Measurements from ENCODE around the gene METTL21A. TPM values are rescaled to one million over a fixed set of nuclear protein-coding genes. Genes with fewer than 3 reads are reported as not detected.
A peak's percentile ranks its signal among the peaks of the same experiment; 100 is the strongest.

METTL21A gene
- total and polyA plus RNA-seq, 2 experiments from 2014 or later = 22.0 to 23.3 TPM

- 93 to 97% methylated on average over 8 of the region's 8 CpGs for WGBS, 2 experiments (ENCODE audit: low coverage in 1 of 2, low lambda C conversion rate in 2 of 2, missing lambda C conversion rate in 2 of 2)
- H4K20me1 ChIP-seq (ENCODE audit: insufficient read depth) = no peaks in the 10 kb centered on the region
- H3K9me2 ChIP-seq (ENCODE audit: insufficient read depth) = no peaks in the 10 kb centered on the region
- TF ChIP-seq EZH2 (IDR thresholded peaks at IDR 0.05; ENCODE audit: insufficient read depth, poor library complexity, severe bottlenecking) (no peak), EZH2phosphoT487 (IDR thresholded peaks at IDR 0.05; ENCODE audit: insufficient read depth, low read depth) (no peak)
- no peaks in the 10 kb centered on the region for H3K9me3 ChIP-seq (ENCODE audit: low read depth)
- H3F3A ChIP-seq (ENCODE audit: insufficient read depth) = peaks cover 17% of the 10 kb centered on the region; the same call in 1 of the 2 replicates
- peak overlapping the region; percentile 18 for H3K27ac ChIP-seq
- H3K27me3 ChIP-seq (replicated peaks; ENCODE audit: insufficient read depth) = no peaks in the 10 kb centered on the region
- no peak overlapping the region for H3K4me3 ChIP-seq
- H3K36me3 ChIP-seq (ENCODE audit: low read depth) = no peaks in the 10 kb centered on the region
- H3K4me1 ChIP-seq (ENCODE audit: insufficient read depth) = peaks cover 13% of the 10 kb centered on the region
- no peak overlapping the region for H2AFZ ChIP-seq
- peak overlapping the region; percentile 18 for H3K4me2 ChIP-seq (ENCODE audit: unreplicated experiment)
- H3K9ac ChIP-seq = no peak overlapping the region
- peak; percentile 81 for DNase-seq
- in situ Hi-C loops (cut with MboI) = no loop called here
- H3K79me2 ChIP-seq (ENCODE audit: insufficient read depth) = no peaks in the 10 kb centered on the region
Observed at GRCh38 chr2:207632575-207633493, 7.6 kb upstream of the METTL21A start.

- TF ChIP-seq EZH2phosphoT487 (IDR thresholded peaks at IDR 0.05; ENCODE audit: insufficient read depth, low read depth) (no peak), EZH2 (IDR thresholded peaks at IDR 0.05; ENCODE audit: insufficient read depth, poor library complexity, severe bottlenecking) (no peak)
- Histone ChIP-seq H4K20me1 (ENCODE audit: insufficient read depth) (no peaks in the 10 kb centered on the region), H3K4me2 (ENCODE audit: unreplicated experiment) (no peak overlapping the region), H3F3A (ENCODE audit: insufficient read depth) (peaks cover 25% of the 10 kb centered on the region; the same call in 1 of the 2 replicates), H3K36me3 (ENCODE audit: low read depth) (no peaks in the 10 kb centered on the region), H3K9me2 (ENCODE audit: insufficient read depth) (no peaks in the 10 kb centered on the region), H3K27me3 (replicated peaks; ENCODE audit: insufficient read depth) (no peaks in the 10 kb centered on the region), H2AFZ (no peak overlapping the region), H3K9ac (no peak overlapping the region), H3K79me2 (ENCODE audit: insufficient read depth) (no peaks in the 10 kb centered on the region), H3K27ac (no peak overlapping the region), H3K9me3 (ENCODE audit: low read depth) (no peaks in the 10 kb centered on the region), H3K4me3 (no peak overlapping the region), H3K4me1 (ENCODE audit: insufficient read depth) (peaks cover 13% of the 10 kb centered on the region)
- in situ Hi-C loops (cut with MboI) = no loop called here
- WGBS, 2 experiments (ENCODE audit: low coverage in 1 of 2, low lambda C conversion rate in 2 of 2, missing lambda C conversion rate in 2 of 2) = 81 to 84% methylated on average over 4 of the region's 4 CpGs
- no peak for DNase-seq
Observed at GRCh38 chr2:207630491-207630890, 5.3 kb upstream of the METTL21A start.

- Histone ChIP-seq H3K27me3 (replicated peaks; ENCODE audit: insufficient read depth) (no peaks in the 10 kb centered on the region), H2AFZ (no peak overlapping the region), H3K36me3 (ENCODE audit: low read depth) (no peaks in the 10 kb centered on the region), H3K27ac (no peak overlapping the region), H3K79me2 (ENCODE audit: insufficient read depth) (no peaks in the 10 kb centered on the region), H3K9ac (no peak overlapping the region), H3F3A (ENCODE audit: insufficient read depth) (peaks cover 25% of the 10 kb centered on the region; the same call in 1 of the 2 replicates), H3K9me3 (ENCODE audit: low read depth) (no peaks in the 10 kb centered on the region), H4K20me1 (ENCODE audit: insufficient read depth) (no peaks in the 10 kb centered on the region), H3K4me1 (ENCODE audit: insufficient read depth) (peaks cover 13% of the 10 kb centered on the region), H3K4me2 (ENCODE audit: unreplicated experiment) (no peak overlapping the region), H3K4me3 (no peak overlapping the region), H3K9me2 (ENCODE audit: insufficient read depth) (no peaks in the 10 kb centered on the region)
- TF ChIP-seq EZH2 (IDR thresholded peaks at IDR 0.05; ENCODE audit: insufficient read depth, poor library complexity, severe bottlenecking) (no peak), EZH2phosphoT487 (IDR thresholded peaks at IDR 0.05; ENCODE audit: insufficient read depth, low read depth) (no peak)
- in situ Hi-C loops (cut with MboI) = no loop called here
- 94 to 100% methylated on average over 1 of the region's 1 CpG for WGBS, 2 experiments (ENCODE audit: low coverage in 1 of 2, low lambda C conversion rate in 2 of 2, missing lambda C conversion rate in 2 of 2)
- no peak for DNase-seq
Observed at GRCh38 chr2:207629553-207629952, 4.4 kb upstream of the METTL21A start.

GRCh38 chr2:207624185-207625013 is 795 bp downstream of the METTL21A start:
- Histone ChIP-seq H4K20me1 (ENCODE audit: insufficient read depth) (no peaks in the 10 kb centered on the region), H2AFZ (peak overlapping the region; percentile 89), H3K9me2 (ENCODE audit: insufficient read depth) (no peaks in the 10 kb centered on the region), H3K27me3 (replicated peaks; ENCODE audit: insufficient read depth) (no peaks in the 10 kb centered on the region), H3F3A (ENCODE audit: insufficient read depth) (peaks cover 10% of the 10 kb centered on the region; the same call in 1 of the 2 replicates), H3K4me3 (peak overlapping the region; percentile 78), H3K79me2 (ENCODE audit: insufficient read depth) (peaks cover 10% of the 10 kb centered on the region; the same call in 1 of the 2 replicates), H3K9me3 (ENCODE audit: low read depth) (no peaks in the 10 kb centered on the region), H3K4me2 (ENCODE audit: unreplicated experiment) (peak overlapping the region; percentile 88), H3K27ac (peak overlapping the region; percentile 69), H3K36me3 (ENCODE audit: low read depth) (no peaks in the 10 kb centered on the region), H3K4me1 (ENCODE audit: insufficient read depth) (peaks cover 7% of the 10 kb centered on the region; the same call in 1 of the 2 replicates), H3K9ac (peak overlapping the region; percentile 84)
- TF ChIP-seq EZH2phosphoT487 (IDR thresholded peaks at IDR 0.05; ENCODE audit: insufficient read depth, low read depth) = no peak
- TF ChIP-seq EZH2 (IDR thresholded peaks at IDR 0.05; ENCODE audit: insufficient read depth, poor library complexity, severe bottlenecking) = no peak
- in situ Hi-C loops (cut with MboI) = no loop called here
- 3 to 4% methylated on average over 41 to 47 of the region's 47 CpGs for WGBS, 2 experiments (ENCODE audit: low coverage in 1 of 2, low lambda C conversion rate in 2 of 2, missing lambda C conversion rate in 2 of 2)
- peak; percentile 82 for DNase-seq
